ENCODE results near the gene BST2. TPM values are rescaled to one million over a fixed set of nuclear protein-coding genes. Genes with fewer than 3 reads are reported as not detected.

The BST2 gene
- total and polyA plus RNA-seq, 8 donors: 3.9 to 34.6 (median 16.5) TPM

- no peaks in the 10 kb centered on the region for H3K9me3 ChIP-seq
- H3K27ac ChIP-seq: no peak within 1 kb of the TSS
- DNase-seq (peak; percentile 35 to 84 (median 60)), FAIRE-seq (no peak), ATAC-seq (peak; percentile 73 to 93 (median 87))
- no peaks in the 10 kb centered on the region for H3K36me3 ChIP-seq
- H3K27me3 ChIP-seq: no peaks in the 10 kb centered on the region
- peak; percentile 25 to 37 (median 28) for TF ChIP-seq CTCF (IDR thresholded peaks at IDR 0.05)
- intact Hi-C loops (cut with DNase I): no loop called here
- peak within 1 kb of the TSS; percentile 16 to 53 (median 36) for H3K4me3 ChIP-seq
- no peaks in the 10 kb centered on the region for H3K4me1 ChIP-seq
- WGBS, 2 donors: 1 to 3% methylated on average over 40 to 81 of the region's 81 CpGs
Measured at GRCh38 chr19:17448131-17448967, 42.9 kb upstream of the BST2 start, which contains the start of gene TMEM221. TSS of gene TMEM221 (minus strand) at chr19:17448668. CDS start at chr19:17448462, 206 bp downstream.

DNA sequence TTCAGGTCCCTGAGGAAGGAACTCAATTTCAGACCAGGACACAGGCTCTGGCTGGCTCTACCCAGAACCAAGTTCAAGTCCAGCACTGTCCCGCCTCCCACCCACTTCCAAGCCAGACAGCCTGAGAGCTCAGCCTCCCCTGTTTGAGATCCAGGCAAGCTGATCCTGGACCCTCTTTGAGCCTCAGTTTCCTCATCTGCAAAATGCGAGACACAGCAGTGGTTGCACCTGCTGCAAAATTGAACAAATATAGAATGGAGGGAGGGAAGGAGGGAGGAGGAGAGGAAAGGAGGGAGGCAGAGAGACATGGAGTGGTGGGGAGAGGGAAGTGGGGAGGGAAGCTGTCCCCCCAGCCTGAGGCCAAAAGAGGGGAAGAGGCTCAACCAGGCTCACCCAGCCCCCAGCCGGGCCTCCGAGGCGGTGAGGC, 42.3 kb upstream of the BST2 start:
- no peak for TF ChIP-seq CTCF (IDR thresholded peaks at IDR 0.05)

GRCh38 chr19:17445526-17446165, 40.2 kb upstream of the BST2 start:
- no peak overlapping the region for H3K4me3 ChIP-seq
- intact Hi-C loops (cut with DNase I): no loop called here
- ATAC-seq (no peak), DNase-seq (no peak), FAIRE-seq (no peak)
- TF ChIP-seq CTCF (IDR thresholded peaks at IDR 0.05): no peak
- no peaks in the 10 kb centered on the region for H3K9me3 ChIP-seq
- H3K4me1 ChIP-seq: no peaks in the 10 kb centered on the region
- WGBS, 2 donors: 95% methylated on average over 1 of the region's 1 CpG
- no peaks in the 10 kb centered on the region for H3K36me3 ChIP-seq
- H3K27ac ChIP-seq: no peak overlapping the region
- no peaks in the 10 kb centered on the region for H3K27me3 ChIP-seq

More for the DNA sequence above, 42.3 kb upstream of the BST2 start:
- Histone ChIP-seq H3K27ac (no peak overlapping the region), H3K9me3 (no peaks in the 10 kb centered on the region), H3K4me3 (peak overlapping the region in 3 of 4 donors; percentile 16 to 53 (median 49)), H3K27me3 (no peaks in the 10 kb centered on the region), H3K36me3 (no peaks in the 10 kb centered on the region), H3K4me1 (no peaks in the 10 kb centered on the region)
- FAIRE-seq: no peak
- peak in 1 of 4 donors; percentile 30 for ATAC-seq
- DNase-seq: no peak
- 27 to 31% methylated on average over 5 of the region's 5 CpGs for WGBS, 2 donors
- intact Hi-C loops (cut with DNase I): no loop called here

GRCh38 chr19:17441241-17442021, 36.0 kb upstream of the BST2 start:
- Histone ChIP-seq H3K4me3 (no peak overlapping the region), H3K27me3 (no peaks in the 10 kb centered on the region), H3K4me1 (no peaks in the 10 kb centered on the region), H3K27ac (no peak overlapping the region), H3K36me3 (no peaks in the 10 kb centered on the region), H3K9me3 (no peaks in the 10 kb centered on the region)
- TF ChIP-seq CTCF (IDR thresholded peaks at IDR 0.05): no peak
- ATAC-seq (peak in 3 of 4 donors; percentile 56 to 86 (median 66)), FAIRE-seq (no peak), DNase-seq (no peak)
- intact Hi-C loops (cut with DNase I): no loop called here
- 63 to 67% methylated on average over 8 of the region's 8 CpGs for WGBS, 2 donors
